ENCODE results near the gene PAX2.

DNA sequence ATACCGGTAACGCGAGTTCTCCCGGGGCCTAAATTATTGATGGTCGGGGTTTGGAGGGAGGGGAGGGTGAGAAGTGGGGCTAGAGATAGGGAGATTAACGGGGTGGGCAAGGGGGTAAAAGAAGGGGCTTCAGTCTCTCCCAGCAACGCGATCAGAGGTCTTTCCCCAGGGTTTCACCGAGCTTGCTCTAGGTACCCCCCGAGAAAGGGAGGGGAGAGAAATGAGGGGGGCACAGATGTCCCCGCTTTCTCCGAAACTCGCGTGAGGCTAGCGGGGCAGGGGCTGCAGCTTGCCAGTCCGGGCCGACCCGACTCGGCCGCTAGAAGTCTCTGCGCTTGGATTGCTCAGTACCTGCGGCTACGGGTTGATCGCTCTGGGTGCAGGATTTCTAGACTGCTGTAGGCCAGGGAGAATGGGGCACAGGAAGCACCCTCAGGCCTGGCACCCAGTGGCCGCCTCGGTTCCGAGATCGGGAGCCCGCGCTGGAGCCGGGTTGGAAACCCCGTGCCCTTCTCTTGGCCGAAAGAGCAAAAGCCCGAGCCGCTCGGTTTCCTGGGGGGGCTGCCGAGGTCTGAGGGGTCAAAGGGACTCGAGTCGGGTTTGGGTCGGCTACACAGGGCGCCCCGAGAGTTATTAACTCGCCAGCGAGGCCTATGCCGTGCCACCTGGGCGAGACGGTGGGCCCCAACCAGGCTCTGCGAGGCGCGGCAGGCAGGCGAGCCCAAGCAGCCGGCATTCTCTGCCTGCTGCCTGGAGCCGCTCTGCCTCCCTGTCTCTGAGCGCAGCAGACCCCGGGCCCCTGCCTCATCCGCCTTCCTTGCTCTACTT is 3.1 kb downstream of the PAX2 start:
- TF ChIP-seq, protein P1, sequence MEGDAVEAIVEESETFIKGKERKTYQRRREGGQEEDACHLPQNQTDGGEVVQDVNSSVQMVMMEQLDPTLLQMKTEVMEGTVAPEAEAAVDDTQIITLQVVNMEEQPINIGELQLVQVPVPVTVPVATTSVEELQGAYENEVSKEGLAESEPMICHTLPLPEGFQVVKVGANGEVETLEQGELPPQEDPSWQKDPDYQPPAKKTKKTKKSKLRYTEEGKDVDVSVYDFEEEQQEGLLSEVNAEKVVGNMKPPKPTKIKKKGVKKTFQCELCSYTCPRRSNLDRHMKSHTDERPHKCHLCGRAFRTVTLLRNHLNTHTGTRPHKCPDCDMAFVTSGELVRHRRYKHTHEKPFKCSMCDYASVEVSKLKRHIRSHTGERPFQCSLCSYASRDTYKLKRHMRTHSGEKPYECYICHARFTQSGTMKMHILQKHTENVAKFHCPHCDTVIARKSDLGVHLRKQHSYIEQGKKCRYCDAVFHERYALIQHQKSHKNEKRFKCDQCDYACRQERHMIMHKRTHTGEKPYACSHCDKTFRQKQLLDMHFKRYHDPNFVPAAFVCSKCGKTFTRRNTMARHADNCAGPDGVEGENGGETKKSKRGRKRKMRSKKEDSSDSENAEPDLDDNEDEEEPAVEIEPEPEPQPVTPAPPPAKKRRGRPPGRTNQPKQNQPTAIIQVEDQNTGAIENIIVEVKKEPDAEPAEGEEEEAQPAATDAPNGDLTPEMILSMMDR (IDR thresholded peaks at IDR 0.05; ENCODE audit: insufficient read depth, low read depth, low read length): no peak
- TF ChIP-seq EZH2 (IDR thresholded peaks at IDR 0.05; ENCODE audit: insufficient read depth, low read length): peak; percentile 69

Measured in astrocyte (in vitro differentiated cells and primary cell).